ENCODE results near the gene GSN. TPM values are rescaled to one million over a fixed set of nuclear protein-coding genes. Genes with fewer than 3 reads are reported as not detected.

The GSN gene
- total RNA-seq, 4 donors from 2014 or later = 3,163 to 12,584 (median 6,723) TPM

- no peak for TF ChIP-seq CTCF (IDR thresholded peaks at IDR 0.05; ENCODE audit: low read depth)
Measured at GRCh38 chr9:121309171-121309570, 41.2 kb downstream of the GSN start.

- TF ChIP-seq CTCF (IDR thresholded peaks at IDR 0.05; ENCODE audit: low read depth) = no peak
Measured at GRCh38 chr9:121309833-121310425, 42.0 kb downstream of the GSN start.

GRCh38 chr9:121310571-121310970 is 42.6 kb downstream of the GSN start:
- no peak for TF ChIP-seq CTCF (IDR thresholded peaks at IDR 0.05; ENCODE audit: low read depth)

GRCh38 chr9:121312169-121312568 is 44.2 kb downstream of the GSN start:
- TF ChIP-seq CTCF (IDR thresholded peaks at IDR 0.05; ENCODE audit: low read depth) = no peak

- no peak for TF ChIP-seq CTCF (IDR thresholded peaks at IDR 0.05; ENCODE audit: low read depth)
Measured at GRCh38 chr9:121313458-121314152, 45.6 kb downstream of the GSN start.

GRCh38 chr9:121316378-121316777 is 48.4 kb downstream of the GSN start:
- no peak for TF ChIP-seq CTCF (IDR thresholded peaks at IDR 0.05; ENCODE audit: low read depth)

GRCh38 chr9:121316852-121317373 is 49.0 kb downstream of the GSN start:
- TF ChIP-seq CTCF (IDR thresholded peaks at IDR 0.05; ENCODE audit: low read depth) = no peak

Measured in subcutaneous adipose tissue (tissue), 4 donors.